SH-SY5Y (cell line): Measurements from ENCODE around the gene SYPL1.

Experiments
- GATA2 ChIP-seq: IDR thresholded peaks from 2 replicates; pipeline ENCODE4 v1.6.1; 2011; ENCODE audit warnings: mild to moderate bottlenecking, low read depth, low read length
- GATA3 ChIP-seq: IDR thresholded peaks from 2 replicates; pipeline ENCODE4 v1.6.1; 2011; ENCODE audit warnings: low read depth, mild to moderate bottlenecking, low read length, moderate library complexity

DNA sequence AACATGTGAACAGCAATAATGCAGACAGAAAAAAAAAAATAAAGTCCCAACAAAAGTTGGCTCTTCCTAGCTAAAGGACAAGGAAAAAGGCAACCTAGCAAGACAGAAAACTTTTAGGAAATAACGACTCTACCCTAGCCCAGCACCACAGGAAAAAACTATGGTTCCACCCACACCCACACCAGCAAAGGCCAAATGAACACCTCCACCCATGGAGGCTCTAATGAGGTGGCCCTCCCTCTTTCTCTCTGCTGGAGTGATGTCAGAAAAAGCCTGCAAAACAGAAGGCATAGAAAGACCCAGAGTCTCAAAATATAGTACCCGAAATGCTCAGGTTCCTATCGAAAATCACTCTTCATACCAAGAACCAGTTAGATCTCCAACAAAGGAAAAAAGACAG is 28.4 kb downstream of the SYPL1 start:
- TF ChIP-seq GATA2 (no peak), GATA3 (no peak)
